Breast epithelium (tissue), 3 donors: ENCODE data around the gene ATP2C2.

Experiments used
- POLR2A ChIP-seq: fragments of 450-650 bp; IDR thresholded peaks from one replicate; pipeline ENCODE4 v1.6.1; 2016; ENCODE audit warnings: antibody characterized with exemption, mild to moderate bottlenecking, moderate library complexity
- POLR2AphosphoS5 ChIP-seq, 3 donors: sonication (generic); formaldehyde crosslinking; IDR thresholded peaks; one replicate each; pipeline ENCODE4 v1.6.1; 2017; ENCODE audit warnings: antibody characterized with exemption in 3 of 3
- TF ChIP-seq, protein P1 (sequence below), 3 donors: fragments of 450-650 bp; IDR thresholded peaks; one replicate each; pipeline ENCODE4 v1.5.1; 2016 to 2017; ENCODE audit warnings: antibody characterized with exemption in 3 of 3, mild to moderate bottlenecking in 3 of 3, moderate library complexity in 3 of 3

DNA sequence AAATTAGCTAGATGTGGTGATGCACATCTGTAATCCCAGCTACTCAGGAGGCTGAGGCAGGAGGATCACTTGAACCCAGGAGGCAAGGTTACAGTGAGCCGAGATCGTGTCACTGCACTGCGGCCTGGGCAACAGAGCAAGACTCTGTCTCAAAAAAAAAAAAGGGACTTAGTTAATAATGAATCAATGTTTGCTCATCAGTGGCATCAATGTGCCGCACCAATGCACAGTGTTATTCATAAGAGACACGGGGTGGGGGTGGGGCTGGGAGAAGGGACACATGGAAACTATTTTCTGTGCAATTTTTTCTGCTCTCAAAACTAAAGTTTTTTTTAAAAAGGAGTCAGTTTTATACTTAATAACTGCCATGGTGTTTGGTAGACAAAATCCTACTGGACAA lies 6.8 kb upstream of the ATP2C2 start:
- TF ChIP-seq, protein P1, sequence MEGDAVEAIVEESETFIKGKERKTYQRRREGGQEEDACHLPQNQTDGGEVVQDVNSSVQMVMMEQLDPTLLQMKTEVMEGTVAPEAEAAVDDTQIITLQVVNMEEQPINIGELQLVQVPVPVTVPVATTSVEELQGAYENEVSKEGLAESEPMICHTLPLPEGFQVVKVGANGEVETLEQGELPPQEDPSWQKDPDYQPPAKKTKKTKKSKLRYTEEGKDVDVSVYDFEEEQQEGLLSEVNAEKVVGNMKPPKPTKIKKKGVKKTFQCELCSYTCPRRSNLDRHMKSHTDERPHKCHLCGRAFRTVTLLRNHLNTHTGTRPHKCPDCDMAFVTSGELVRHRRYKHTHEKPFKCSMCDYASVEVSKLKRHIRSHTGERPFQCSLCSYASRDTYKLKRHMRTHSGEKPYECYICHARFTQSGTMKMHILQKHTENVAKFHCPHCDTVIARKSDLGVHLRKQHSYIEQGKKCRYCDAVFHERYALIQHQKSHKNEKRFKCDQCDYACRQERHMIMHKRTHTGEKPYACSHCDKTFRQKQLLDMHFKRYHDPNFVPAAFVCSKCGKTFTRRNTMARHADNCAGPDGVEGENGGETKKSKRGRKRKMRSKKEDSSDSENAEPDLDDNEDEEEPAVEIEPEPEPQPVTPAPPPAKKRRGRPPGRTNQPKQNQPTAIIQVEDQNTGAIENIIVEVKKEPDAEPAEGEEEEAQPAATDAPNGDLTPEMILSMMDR (IDR thresholded peaks at IDR 0.05): no peak
- TF ChIP-seq POLR2A (no peak), POLR2AphosphoS5 (IDR thresholded peaks at IDR 0.05) (no peak)
